RWPE1 (cell line): ENCODE results near the gene ERAS.
"Not testable (repeated sequence)": the region's sequence is repeated elsewhere in the genome, so short reads cannot be mapped to it uniquely, and the experiment has no call there.

Source experiments
- CTCF ChIA-PET: fragments of 350-600 bp; sonication (Branson Sonifier 250); formaldehyde crosslinking; extraction: SDS; loops from one replicate; lab custom pipeline; 2021; lab: Yijun Ruan, JAX
- POLR2A ChIA-PET: fragments of 400-600 bp; formaldehyde crosslinking; extraction: SDS; loops from one replicate; lab custom pipeline; 2020; ENCODE audit warnings: antibody characterized with exemption; ENCODE audit not compliant: low non-redundant PET; lab: Yijun Ruan, JAX
- DNase-seq: peaks from one replicate; pipeline ENCODE4 v3.0.0; 2012; ENCODE audit warnings: low spot score
- H3K27ac ChIP-seq: fragments of 450-650 bp; 2 replicates; pipeline ENCODE4 v1.5.1; 2017
- CTCF ChIP-seq: fragments of 450-650 bp; conservative IDR thresholded peaks from 2 replicates; pipeline ENCODE4 v1.5.1; 2017; ENCODE audit warnings: low read depth, mild to moderate bottlenecking

Gene ERAS

DNA sequence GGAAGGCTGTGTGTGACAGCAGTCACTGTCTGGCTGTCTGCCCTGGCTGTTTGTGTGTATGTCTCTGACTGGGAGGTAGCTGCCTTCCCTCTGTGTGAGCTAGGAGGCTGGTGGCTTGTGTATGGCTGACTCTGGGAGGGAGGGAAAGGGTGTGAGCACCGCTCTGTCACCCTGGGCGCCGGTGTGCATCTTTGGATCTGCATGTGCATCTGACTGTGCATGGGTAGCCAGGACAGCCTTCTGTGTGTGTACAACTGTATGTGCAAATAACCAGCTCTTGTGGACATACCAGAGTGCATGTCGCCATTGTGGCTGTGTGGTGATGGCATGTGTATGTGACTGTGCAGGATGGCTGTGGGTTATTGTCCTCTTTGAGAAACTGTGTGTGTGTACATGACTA lies 7.4 kb upstream of the ERAS start:
- DNase-seq, result no peak
- POLR2A ChIA-PET, result no interaction called here
- H3K27ac ChIP-seq, result no peak overlapping the region
- no peak for TF ChIP-seq CTCF
- CTCF ChIA-PET, result no interaction called here

DNA sequence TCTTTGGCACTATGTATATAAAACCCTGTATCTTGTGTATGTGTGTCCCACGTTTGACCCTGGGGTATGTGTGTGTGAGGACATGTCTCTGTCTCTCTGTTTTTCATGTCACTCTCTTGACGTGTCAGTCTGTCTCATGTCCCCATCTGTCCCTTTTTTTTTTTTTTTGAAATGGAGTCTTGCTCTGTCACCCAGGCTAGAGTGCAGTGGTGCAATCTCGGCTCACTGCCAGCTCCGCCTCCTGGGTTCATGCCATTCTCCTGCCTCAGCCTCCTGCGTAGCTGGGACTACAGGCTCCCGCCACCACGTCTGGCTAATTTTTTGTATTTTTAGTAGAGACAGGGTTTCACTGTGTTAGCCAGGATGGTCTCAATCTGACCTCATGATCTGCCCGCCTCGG lies 6.9 kb upstream of the ERAS start:
- H3K27ac ChIP-seq, DNase-seq, CTCF ChIA-PET, POLR2A ChIA-PET: not testable (repeated sequence)

- ChIA-PET POLR2A (no interaction called here), CTCF (interaction anchor here (0.9 kb wide), 1 partner anchor 78 kb away, joined by 5 read pairs; no protein-coding TSS in a partner anchor)
- H3K27ac ChIP-seq, result no peak overlapping the region
- DNase-seq, result no peak
- no peak for TF ChIP-seq CTCF
Observed at GRCh38 chrX:48823053-48823452, 3.3 kb upstream of the ERAS start.

- H3K27ac ChIP-seq, result no peak overlapping the region
- DNase-seq, result no peak
- ChIA-PET POLR2A (no interaction called here), CTCF (interaction anchor here (0.6 kb wide), 1 partner anchor 194 kb away, joined by 3 read pairs; no protein-coding TSS in a partner anchor)
- no peak for TF ChIP-seq CTCF
Observed at GRCh38 chrX:48824066-48824465, 2.2 kb upstream of the ERAS start.

GRCh38 chrX:48826876-48827653 lies 752 bp downstream of the ERAS start:
- ChIA-PET CTCF (no interaction called here), POLR2A (no interaction called here)
- H3K27ac ChIP-seq, result no peak overlapping the region
- DNase-seq, result no peak
- no peak for TF ChIP-seq CTCF

DNA sequence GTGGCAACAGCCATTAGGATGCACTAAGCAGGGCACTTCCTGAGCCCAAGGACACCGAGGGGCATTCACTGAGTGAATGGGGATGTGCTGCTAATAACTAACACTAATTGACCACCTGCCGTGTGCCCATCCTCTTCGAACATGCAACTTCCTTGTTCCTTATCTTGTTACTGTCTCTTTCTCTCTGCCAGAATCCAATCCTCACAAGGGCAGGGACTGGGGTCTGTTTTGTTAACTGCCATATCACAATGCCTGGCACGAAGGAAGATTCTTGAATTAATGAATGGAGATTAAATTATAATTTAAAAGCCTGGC lies 1.3 kb downstream of the ERAS start:
- no peak overlapping the region for H3K27ac ChIP-seq
- DNase-seq, result no peak
- TF ChIP-seq CTCF, result no peak
- ChIA-PET POLR2A (no interaction called here), CTCF (no interaction called here)

DNA sequence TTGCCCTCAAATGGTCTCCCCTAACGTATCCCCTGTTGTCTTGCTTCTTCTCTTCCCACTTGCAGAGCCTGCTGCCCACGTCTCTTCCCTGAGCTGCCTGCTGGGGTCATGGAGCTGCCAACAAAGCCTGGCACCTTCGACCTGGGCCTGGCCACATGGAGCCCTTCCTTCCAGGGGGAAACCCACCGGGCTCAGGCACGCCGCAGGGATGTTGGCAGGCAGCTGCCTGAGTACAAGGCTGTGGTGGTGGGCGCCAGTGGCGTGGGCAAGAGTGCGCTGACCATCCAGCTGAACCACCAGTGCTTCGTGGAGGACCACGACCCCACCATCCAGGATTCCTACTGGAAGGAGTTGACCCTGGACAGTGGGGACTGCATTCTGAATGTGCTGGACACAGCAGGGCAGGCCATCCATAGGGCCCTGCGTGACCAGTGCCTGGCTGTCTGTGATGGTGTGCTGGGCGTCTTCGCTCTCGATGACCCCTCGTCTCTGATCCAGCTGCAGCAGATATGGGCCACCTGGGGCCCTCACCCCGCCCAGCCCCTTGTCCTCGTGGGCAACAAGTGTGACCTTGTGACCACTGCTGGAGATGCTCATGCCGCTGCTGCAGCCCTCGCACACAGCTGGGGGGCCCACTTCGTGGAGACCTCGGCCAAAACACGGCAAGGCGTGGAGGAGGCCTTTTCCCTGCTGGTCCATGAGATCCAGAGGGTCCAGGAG lies 2.9 kb downstream of the ERAS start:
- no peak for TF ChIP-seq CTCF
- DNase-seq, result no peak
- no peak overlapping the region for H3K27ac ChIP-seq
- CTCF ChIA-PET, result no interaction called here
- POLR2A ChIA-PET, result no interaction called here
